Measurements from ENCODE around the gene RBM47.

Gene RBM47

DNA sequence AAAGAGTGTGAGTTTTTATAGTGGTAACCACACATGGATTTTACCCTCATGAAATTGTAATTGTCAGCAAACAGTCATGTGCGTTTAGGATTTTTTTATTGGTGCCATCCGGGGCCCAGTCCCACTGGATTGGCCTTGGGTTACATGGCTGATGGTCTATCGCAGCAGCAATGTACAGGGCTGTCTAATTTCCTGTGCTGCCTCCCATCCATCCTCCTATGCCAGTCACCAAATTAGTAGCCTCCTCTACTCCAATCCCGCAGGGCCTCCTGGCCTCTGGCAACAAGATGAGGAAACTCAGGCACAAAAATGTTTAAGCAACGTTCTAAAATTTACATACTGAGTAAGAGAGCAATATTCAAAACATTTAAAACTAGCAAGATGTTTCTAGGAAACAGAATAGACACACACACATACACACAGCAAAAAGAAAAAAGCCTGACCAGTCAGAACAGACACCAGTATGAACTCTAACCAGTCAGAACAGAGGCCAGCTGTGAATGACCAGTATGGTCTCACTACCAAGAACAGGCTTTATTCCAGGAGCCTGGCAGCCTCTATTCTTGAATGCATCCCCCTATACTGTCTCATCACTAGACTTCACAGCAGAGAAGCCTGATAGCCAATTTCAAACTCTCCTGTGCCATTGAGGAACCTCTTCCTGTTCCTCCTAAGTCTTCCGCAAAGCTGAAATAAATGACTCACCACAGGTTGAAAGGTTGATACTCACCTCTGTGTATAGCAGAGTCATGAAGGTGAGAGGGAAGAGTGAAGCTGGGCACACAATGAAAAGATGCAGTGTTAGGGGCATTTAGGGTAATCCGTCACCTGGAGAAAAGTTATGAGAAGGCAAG, 251.9 kb downstream of the RBM47 start:
- Histone ChIP-seq H3K9ac (ENCODE audit: low read depth, low read length, poor library complexity) (no peak overlapping the region), H4K8ac (ENCODE audit: low read depth, low read length) (no peak overlapping the region), H2BK120ac (ENCODE audit: low read depth, low read length) (no peak overlapping the region), H3K4ac (ENCODE audit: low read length) (no peak overlapping the region), H3K4me1 (ENCODE audit: control insufficient read depth in 2 of 2, insufficient read depth in 1 of 2, low read depth in 1 of 2, low read length in 2 of 2) (no peaks in the 10 kb centered on the region), H2BK12ac (ENCODE audit: low read length) (no peak overlapping the region), H2BK15ac (ENCODE audit: low read length) (no peak overlapping the region), H3K18ac (ENCODE audit: low read length) (no peak overlapping the region), H3K79me1 (ENCODE audit: low read depth, low read length) (no peaks in the 10 kb centered on the region), H3K14ac (ENCODE audit: low read length) (no peak overlapping the region), H3K9me3 (replicated peaks in 1 of 2; ENCODE audit: control insufficient read depth in 2 of 2, insufficient read depth in 1 of 2, low read depth in 1 of 2, low read length in 2 of 2) (no peaks in the 10 kb centered on the region), H3K4me2 (ENCODE audit: insufficient read depth, low read length, poor library complexity, severe bottlenecking) (no peak overlapping the region), H3K4me3 (ENCODE audit: low read length in 2 of 2) (no peak overlapping the region), H2AK5ac (ENCODE audit: low read depth, low read length) (no peak overlapping the region), H2BK5ac (ENCODE audit: low read length) (no peak overlapping the region), H4K91ac (ENCODE audit: low read depth, low read length, poor library complexity) (no peak overlapping the region), H3K27ac (replicated peaks; ENCODE audit: low read length) (no peak overlapping the region), H3K27me3 (ENCODE audit: control insufficient read depth in 3 of 3, insufficient read depth in 3 of 3, low read depth in 1 of 3, low read length in 3 of 3) (no peaks in the 10 kb centered on the region), H3K36me3 (replicated peaks in 1 of 2; ENCODE audit: control insufficient read depth in 2 of 2, insufficient read depth in 2 of 2, low read length in 2 of 2) (no peaks in the 10 kb centered on the region), H2AFZ (ENCODE audit: low read length) (no peak overlapping the region), H3K23ac (ENCODE audit: low read depth, low read length, poor library complexity) (no peak overlapping the region)
- no peak for DNase-seq (ENCODE audit: low spot score)
- no CpG with 5 or more reads among the region's 7 CpGs for WGBS, 2 donors (ENCODE audit: extremely low coverage in 2 of 2, insufficient read length in 2 of 2, insufficient replicate concordance in 1 of 2)

DNA sequence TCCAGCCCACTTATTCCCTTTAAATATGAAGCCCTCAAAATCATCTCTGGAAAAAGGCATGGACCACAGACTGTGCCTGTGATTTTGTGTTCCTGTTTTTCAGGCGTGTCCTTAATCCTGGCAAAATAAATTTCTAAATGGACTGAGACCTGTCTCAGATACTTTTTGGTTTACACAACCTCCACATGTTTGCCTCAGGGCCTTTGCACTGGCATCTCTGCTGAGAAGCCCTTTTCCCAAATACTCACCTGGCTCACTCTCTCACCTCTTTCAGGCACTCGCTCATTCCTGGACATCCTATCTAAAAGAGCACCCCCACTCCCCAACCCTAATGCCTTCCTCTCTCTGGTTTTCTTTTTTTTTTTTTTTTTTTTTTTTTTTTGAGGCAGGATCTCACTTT, 254.0 kb downstream of the RBM47 start:
- Histone ChIP-seq H4K91ac (ENCODE audit: low read depth, low read length, poor library complexity) (no peak overlapping the region), H3K4me1 (ENCODE audit: control insufficient read depth in 2 of 2, insufficient read depth in 1 of 2, low read depth in 1 of 2, low read length in 2 of 2) (no peaks in the 10 kb centered on the region), H3K4me2 (ENCODE audit: insufficient read depth, low read length, poor library complexity, severe bottlenecking) (no peak overlapping the region), H3K27me3 (ENCODE audit: control insufficient read depth in 3 of 3, insufficient read depth in 3 of 3, low read depth in 1 of 3, low read length in 3 of 3) (no peaks in the 10 kb centered on the region), H2AK5ac (ENCODE audit: low read depth, low read length) (no peak overlapping the region), H2BK12ac (ENCODE audit: low read length) (no peak overlapping the region), H2BK120ac (ENCODE audit: low read depth, low read length) (no peak overlapping the region), H3K18ac (ENCODE audit: low read length) (no peak overlapping the region), H3K9ac (ENCODE audit: low read depth, low read length, poor library complexity) (no peak overlapping the region), H3K14ac (ENCODE audit: low read length) (no peak overlapping the region), H3K4me3 (ENCODE audit: low read length in 2 of 2) (no peak overlapping the region), H4K8ac (ENCODE audit: low read depth, low read length) (no peak overlapping the region), H2AFZ (ENCODE audit: low read length) (no peak overlapping the region), H2BK15ac (ENCODE audit: low read length) (no peak overlapping the region), H3K23ac (ENCODE audit: low read depth, low read length, poor library complexity) (no peak overlapping the region), H3K36me3 (replicated peaks in 1 of 2; ENCODE audit: control insufficient read depth in 2 of 2, insufficient read depth in 2 of 2, low read length in 2 of 2) (no peaks in the 10 kb centered on the region), H3K79me1 (ENCODE audit: low read depth, low read length) (no peaks in the 10 kb centered on the region), H2BK5ac (ENCODE audit: low read length) (no peak overlapping the region), H3K27ac (replicated peaks; ENCODE audit: low read length) (no peak overlapping the region), H3K4ac (ENCODE audit: low read length) (no peak overlapping the region), H3K9me3 (replicated peaks in 1 of 2; ENCODE audit: control insufficient read depth in 2 of 2, insufficient read depth in 1 of 2, low read depth in 1 of 2, low read length in 2 of 2) (no peaks in the 10 kb centered on the region)
- WGBS, 2 donors (ENCODE audit: extremely low coverage in 2 of 2, insufficient read length in 2 of 2, insufficient replicate concordance in 1 of 2): no CpG with 5 or more reads among the region's 2 CpGs
- DNase-seq (ENCODE audit: low spot score): no peak

DNA sequence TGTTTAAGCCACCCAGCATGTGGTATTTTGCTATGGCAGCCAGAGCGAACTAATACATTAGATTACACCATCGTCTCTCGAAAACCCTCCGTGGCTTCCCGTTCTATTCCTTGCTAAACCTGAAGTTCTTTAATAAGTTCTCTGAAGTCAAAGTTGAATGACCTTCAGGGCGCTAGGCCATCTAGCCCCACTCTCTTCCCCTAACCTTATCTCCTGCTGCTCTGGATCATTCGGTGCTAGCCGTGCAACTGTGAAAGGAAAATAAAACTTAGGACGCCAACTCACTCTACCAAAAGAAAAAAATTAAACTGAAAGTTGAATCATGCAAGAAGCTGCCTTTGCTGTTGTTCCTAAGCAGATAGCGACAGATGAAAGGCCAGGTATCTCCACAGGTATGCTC, 254.6 kb downstream of the RBM47 start:
- Histone ChIP-seq H2BK15ac (ENCODE audit: low read length) (no peak overlapping the region), H4K91ac (ENCODE audit: low read depth, low read length, poor library complexity) (no peak overlapping the region), H2AK5ac (ENCODE audit: low read depth, low read length) (no peak overlapping the region), H3K18ac (ENCODE audit: low read length) (no peak overlapping the region), H3K4me3 (ENCODE audit: low read length in 2 of 2) (no peak overlapping the region), H3K4me2 (ENCODE audit: insufficient read depth, low read length, poor library complexity, severe bottlenecking) (no peak overlapping the region), H3K14ac (ENCODE audit: low read length) (no peak overlapping the region), H3K27ac (replicated peaks; ENCODE audit: low read length) (no peak overlapping the region), H3K4me1 (ENCODE audit: control insufficient read depth in 2 of 2, insufficient read depth in 1 of 2, low read depth in 1 of 2, low read length in 2 of 2) (no peaks in the 10 kb centered on the region), H2BK12ac (ENCODE audit: low read length) (no peak overlapping the region), H3K4ac (ENCODE audit: low read length) (no peak overlapping the region), H3K79me1 (ENCODE audit: low read depth, low read length) (no peaks in the 10 kb centered on the region), H2BK120ac (ENCODE audit: low read depth, low read length) (no peak overlapping the region), H3K36me3 (replicated peaks in 1 of 2; ENCODE audit: control insufficient read depth in 2 of 2, insufficient read depth in 2 of 2, low read length in 2 of 2) (no peaks in the 10 kb centered on the region), H3K9me3 (replicated peaks in 1 of 2; ENCODE audit: control insufficient read depth in 2 of 2, insufficient read depth in 1 of 2, low read depth in 1 of 2, low read length in 2 of 2) (no peaks in the 10 kb centered on the region), H3K23ac (ENCODE audit: low read depth, low read length, poor library complexity) (no peak overlapping the region), H3K27me3 (ENCODE audit: control insufficient read depth in 3 of 3, insufficient read depth in 3 of 3, low read depth in 1 of 3, low read length in 3 of 3) (no peaks in the 10 kb centered on the region), H4K8ac (ENCODE audit: low read depth, low read length) (no peak overlapping the region), H3K9ac (ENCODE audit: low read depth, low read length, poor library complexity) (no peak overlapping the region), H2AFZ (ENCODE audit: low read length) (no peak overlapping the region), H2BK5ac (ENCODE audit: low read length) (no peak overlapping the region)
- WGBS, 2 donors (ENCODE audit: extremely low coverage in 2 of 2, insufficient read length in 2 of 2, insufficient replicate concordance in 1 of 2): no CpG with 5 or more reads among the region's 10 CpGs
- no peak for DNase-seq (ENCODE audit: low spot score)

- Histone ChIP-seq H2BK12ac (ENCODE audit: low read length) (no peak overlapping the region), H3K36me3 (replicated peaks in 1 of 2; ENCODE audit: control insufficient read depth in 2 of 2, insufficient read depth in 2 of 2, low read length in 2 of 2) (no peaks in the 10 kb centered on the region), H2BK15ac (ENCODE audit: low read length) (no peak overlapping the region), H2BK120ac (ENCODE audit: low read depth, low read length) (no peak overlapping the region), H3K14ac (ENCODE audit: low read length) (no peak overlapping the region), H4K8ac (ENCODE audit: low read depth, low read length) (no peak overlapping the region), H2BK5ac (ENCODE audit: low read length) (no peak overlapping the region), H3K27ac (replicated peaks; ENCODE audit: low read length) (no peak overlapping the region), H3K23ac (ENCODE audit: low read depth, low read length, poor library complexity) (no peak overlapping the region), H3K4me3 (ENCODE audit: low read length in 2 of 2) (no peak overlapping the region), H3K9me3 (replicated peaks in 1 of 2; ENCODE audit: control insufficient read depth in 2 of 2, insufficient read depth in 1 of 2, low read depth in 1 of 2, low read length in 2 of 2) (no peaks in the 10 kb centered on the region), H3K9ac (ENCODE audit: low read depth, low read length, poor library complexity) (no peak overlapping the region), H3K4me1 (ENCODE audit: control insufficient read depth in 2 of 2, insufficient read depth in 1 of 2, low read depth in 1 of 2, low read length in 2 of 2) (no peaks in the 10 kb centered on the region), H3K4me2 (ENCODE audit: insufficient read depth, low read length, poor library complexity, severe bottlenecking) (no peak overlapping the region), H4K91ac (ENCODE audit: low read depth, low read length, poor library complexity) (no peak overlapping the region), H3K27me3 (ENCODE audit: control insufficient read depth in 3 of 3, insufficient read depth in 3 of 3, low read depth in 1 of 3, low read length in 3 of 3) (no peaks in the 10 kb centered on the region), H2AFZ (ENCODE audit: low read length) (no peak overlapping the region), H3K18ac (ENCODE audit: low read length) (no peak overlapping the region), H3K4ac (ENCODE audit: low read length) (no peak overlapping the region), H2AK5ac (ENCODE audit: low read depth, low read length) (no peak overlapping the region), H3K79me1 (ENCODE audit: low read depth, low read length) (no peaks in the 10 kb centered on the region)
- no peak for DNase-seq (ENCODE audit: low spot score)
- no CpG with 5 or more reads among the region's 3 CpGs for WGBS, 2 donors (ENCODE audit: extremely low coverage in 2 of 2, insufficient read length in 2 of 2, insufficient replicate concordance in 1 of 2)
Observed at GRCh38 chr4:40373636-40374035, 256.0 kb downstream of the RBM47 start.

Measured in neuronal stem cell (in vitro differentiated cells).